Esophagus muscularis mucosa (tissue), 3 donors: ENCODE results near the gene MDC1.

ENCODE experiments used
- CTCF ChIP-seq, 3 experiments: fragments of 200-600 bp in 2 of 3; fragments of 450-650 bp in 1 of 3; sonication (generic) in 2 of 3; IDR thresholded peaks; one replicate each; pipeline ENCODE4 v1.5.1; 2017 to 2019; ENCODE audit warnings: antibody characterized with exemption in 3 of 3, mild to moderate bottlenecking in 2 of 3, moderate library complexity in 1 of 3
- POLR2AphosphoS5 ChIP-seq, 2 donors: sonication (generic); formaldehyde crosslinking; IDR thresholded peaks; one replicate each; pipeline ENCODE4 v1.6.1; 2017; ENCODE audit warnings: antibody characterized with exemption in 2 of 2

- TF ChIP-seq POLR2AphosphoS5 (IDR thresholded peaks at IDR 0.05) (no peak), CTCF (IDR thresholded peaks at IDR 0.05) (no peak)
Measured at GRCh38 chr6:30691208-30691847, 25.8 kb downstream of the MDC1 start.
